ENCODE results near the gene FAM13A. TPM values are rescaled to one million over a fixed set of nuclear protein-coding genes. Genes with fewer than 3 reads are reported as not detected.
A peak's percentile ranks its signal among the peaks of the same experiment; 100 is the strongest.

The FAM13A gene
- total and polyA plus RNA-seq, 2 experiments from 2014 or later, result 23.3 to 43.8 TPM

DNA sequence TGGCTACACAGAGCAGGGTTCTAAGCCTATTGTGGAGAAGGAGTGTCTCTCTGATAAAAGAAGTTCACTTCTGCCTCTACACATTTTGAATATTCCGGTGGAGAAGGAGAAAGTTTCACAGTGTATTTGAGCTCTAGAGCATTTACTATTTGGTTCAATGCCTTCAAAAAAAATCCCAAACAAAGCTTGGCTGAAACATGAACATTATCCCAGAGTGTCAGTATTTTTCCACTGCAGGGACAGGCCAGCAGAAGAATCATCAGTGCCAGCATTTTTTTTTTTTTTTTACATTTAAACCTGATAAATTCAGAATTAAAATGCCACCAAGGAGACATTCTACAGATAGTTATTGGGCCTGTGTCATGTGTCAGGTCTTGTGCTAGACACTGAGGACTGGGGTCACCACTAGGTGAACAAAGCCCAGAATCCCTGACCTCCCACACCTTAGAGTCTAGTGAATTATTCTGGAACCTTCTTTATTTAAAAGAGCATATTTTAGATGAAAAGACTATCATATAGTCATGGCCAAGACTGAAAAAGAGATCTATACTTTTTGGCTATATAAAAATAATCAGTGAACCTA is 311.3 kb downstream of the FAM13A start:
- no peaks in the 10 kb centered on the region for H3K27me3 ChIP-seq
- H3K27ac ChIP-seq, result peak overlapping the region; percentile 52
- TF ChIP-seq, protein P1, sequence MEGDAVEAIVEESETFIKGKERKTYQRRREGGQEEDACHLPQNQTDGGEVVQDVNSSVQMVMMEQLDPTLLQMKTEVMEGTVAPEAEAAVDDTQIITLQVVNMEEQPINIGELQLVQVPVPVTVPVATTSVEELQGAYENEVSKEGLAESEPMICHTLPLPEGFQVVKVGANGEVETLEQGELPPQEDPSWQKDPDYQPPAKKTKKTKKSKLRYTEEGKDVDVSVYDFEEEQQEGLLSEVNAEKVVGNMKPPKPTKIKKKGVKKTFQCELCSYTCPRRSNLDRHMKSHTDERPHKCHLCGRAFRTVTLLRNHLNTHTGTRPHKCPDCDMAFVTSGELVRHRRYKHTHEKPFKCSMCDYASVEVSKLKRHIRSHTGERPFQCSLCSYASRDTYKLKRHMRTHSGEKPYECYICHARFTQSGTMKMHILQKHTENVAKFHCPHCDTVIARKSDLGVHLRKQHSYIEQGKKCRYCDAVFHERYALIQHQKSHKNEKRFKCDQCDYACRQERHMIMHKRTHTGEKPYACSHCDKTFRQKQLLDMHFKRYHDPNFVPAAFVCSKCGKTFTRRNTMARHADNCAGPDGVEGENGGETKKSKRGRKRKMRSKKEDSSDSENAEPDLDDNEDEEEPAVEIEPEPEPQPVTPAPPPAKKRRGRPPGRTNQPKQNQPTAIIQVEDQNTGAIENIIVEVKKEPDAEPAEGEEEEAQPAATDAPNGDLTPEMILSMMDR (IDR thresholded peaks at IDR 0.05; ENCODE audit: low read depth, low read length), result no peak
- no peak for DNase-seq (ENCODE audit: low read depth in 1 of 2, low spot score in 1 of 2)
- no peaks in the 10 kb centered on the region for H3K9me3 ChIP-seq (ENCODE audit: low read depth)
- peaks cover 6% of the 10 kb centered on the region for H3K4me1 ChIP-seq (ENCODE audit: low read depth)
- peaks cover 70% of the 10 kb centered on the region for H3K36me3 ChIP-seq
- no peak overlapping the region for H3K4me3 ChIP-seq

DNA sequence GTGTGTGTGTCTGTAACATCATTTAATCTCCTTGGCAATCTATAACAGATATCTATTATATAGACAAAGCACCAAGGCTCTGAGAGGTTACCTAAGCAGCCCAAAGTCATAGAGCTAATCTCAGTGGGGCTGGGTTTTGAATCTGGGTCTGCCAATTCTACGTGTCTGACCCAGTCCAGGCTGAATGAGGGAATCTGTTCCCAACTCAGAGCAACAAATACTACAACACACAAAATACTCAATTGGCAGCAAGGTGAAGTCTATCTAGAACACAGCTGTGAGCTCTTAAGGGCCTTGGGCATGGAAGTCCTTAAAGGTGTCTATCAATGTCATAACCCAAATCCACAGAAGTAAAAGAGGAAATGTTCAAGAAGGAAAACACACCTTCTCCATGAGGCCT is 311.8 kb downstream of the FAM13A start:
- H3K4me1 ChIP-seq (ENCODE audit: low read depth), result peaks cover 6% of the 10 kb centered on the region
- peaks cover 68% of the 10 kb centered on the region for H3K36me3 ChIP-seq
- TF ChIP-seq, protein P1 (IDR thresholded peaks at IDR 0.05; ENCODE audit: low read depth, low read length), result no peak
- no peak overlapping the region for H3K27ac ChIP-seq
- H3K9me3 ChIP-seq (ENCODE audit: low read depth), result no peaks in the 10 kb centered on the region
- no peaks in the 10 kb centered on the region for H3K27me3 ChIP-seq
- no peak overlapping the region for H3K4me3 ChIP-seq
- no peak for DNase-seq (ENCODE audit: low read depth in 1 of 2, low spot score in 1 of 2)

DNA sequence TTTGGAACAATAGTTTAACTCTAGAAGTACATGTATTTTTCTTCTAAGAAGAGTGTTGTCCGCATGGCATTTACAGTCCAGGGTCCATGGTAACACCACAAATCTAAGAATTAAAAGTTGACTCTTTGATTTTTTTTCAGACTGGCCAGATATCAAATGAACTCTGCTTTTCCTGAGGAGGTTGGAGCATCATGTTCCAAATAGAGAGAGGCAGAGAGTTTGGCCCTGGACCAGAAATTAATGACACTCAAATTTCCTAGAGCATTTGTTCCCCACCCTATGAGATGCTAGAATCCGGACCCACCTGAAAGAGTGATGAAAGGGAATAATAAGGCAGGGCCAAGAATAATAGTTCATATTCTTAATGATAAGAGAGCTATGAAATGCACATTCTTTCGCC is 312.4 kb downstream of the FAM13A start:
- Histone ChIP-seq H3K27me3 (no peaks in the 10 kb centered on the region), H3K36me3 (peaks cover 67% of the 10 kb centered on the region), H3K4me1 (ENCODE audit: low read depth) (peaks cover 6% of the 10 kb centered on the region), H3K4me3 (no peak overlapping the region), H3K9me3 (ENCODE audit: low read depth) (no peaks in the 10 kb centered on the region), H3K27ac (no peak overlapping the region)
- TF ChIP-seq, protein P1 (IDR thresholded peaks at IDR 0.05; ENCODE audit: low read depth, low read length), result no peak
- no peak for DNase-seq (ENCODE audit: low read depth in 1 of 2, low spot score in 1 of 2)

DNA sequence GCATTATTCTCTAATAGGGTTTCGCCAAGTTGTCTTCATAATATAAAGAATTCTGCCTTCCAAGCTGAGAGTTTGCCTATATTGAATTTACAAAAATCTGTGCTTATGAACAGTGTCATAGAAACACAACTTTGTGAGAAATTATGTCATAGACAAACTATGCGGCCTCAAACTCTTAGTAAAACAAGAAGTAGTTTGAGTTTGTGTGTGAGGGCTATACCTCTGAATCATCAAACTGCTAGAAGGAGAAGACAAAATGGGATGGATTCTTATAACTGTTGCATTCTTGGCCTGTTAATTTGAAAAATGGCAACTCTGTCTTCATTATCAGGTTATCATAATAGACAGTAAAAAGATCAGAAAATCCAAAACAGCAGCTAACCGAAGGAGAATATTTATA is 313.3 kb downstream of the FAM13A start:
- peak in 1 of 2 donors; percentile 32 for DNase-seq (ENCODE audit: low read depth in 1 of 2, low spot score in 1 of 2)
- H3K4me1 ChIP-seq (ENCODE audit: low read depth), result peaks cover 6% of the 10 kb centered on the region
- H3K27me3 ChIP-seq, result no peaks in the 10 kb centered on the region
- peaks cover 61% of the 10 kb centered on the region for H3K36me3 ChIP-seq
- H3K4me3 ChIP-seq, result no peak overlapping the region
- H3K27ac ChIP-seq, result no peak overlapping the region
- TF ChIP-seq, protein P1 (IDR thresholded peaks at IDR 0.05; ENCODE audit: low read depth, low read length), result no peak
- no peaks in the 10 kb centered on the region for H3K9me3 ChIP-seq (ENCODE audit: low read depth)

DNA sequence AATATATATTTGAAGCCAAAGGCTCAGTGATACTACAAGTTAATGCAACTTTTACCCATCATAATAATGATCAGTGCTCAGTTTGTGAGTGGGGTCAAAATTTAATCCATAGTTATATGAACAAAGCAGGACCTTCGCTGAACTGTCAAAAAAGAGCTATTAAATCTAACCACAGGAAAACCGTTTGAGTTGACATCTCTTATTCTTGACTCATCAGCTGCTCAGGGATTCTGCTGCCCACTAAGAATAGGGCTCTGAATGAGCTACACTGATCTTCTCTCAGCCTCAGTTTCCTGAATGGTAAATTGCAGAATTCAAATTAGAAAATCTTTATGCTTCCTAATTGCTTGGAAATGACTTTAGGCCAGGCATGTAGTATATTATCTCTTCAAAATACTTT is 314.4 kb downstream of the FAM13A start:
- H3K4me3 ChIP-seq, result no peak overlapping the region
- TF ChIP-seq, protein P1 (IDR thresholded peaks at IDR 0.05; ENCODE audit: low read depth, low read length), result no peak
- H3K27me3 ChIP-seq, result no peaks in the 10 kb centered on the region
- no peaks in the 10 kb centered on the region for H3K9me3 ChIP-seq (ENCODE audit: low read depth)
- H3K36me3 ChIP-seq, result peaks cover 53% of the 10 kb centered on the region
- no peak for DNase-seq (ENCODE audit: low read depth in 1 of 2, low spot score in 1 of 2)
- peaks cover 6% of the 10 kb centered on the region for H3K4me1 ChIP-seq (ENCODE audit: low read depth)
- no peak overlapping the region for H3K27ac ChIP-seq

Measured in cardiac muscle cell (in vitro differentiated cells and primary cell).